ENCODE data around the gene CST7.
A peak's percentile ranks its signal among the peaks of the same experiment; 100 is the strongest.
"Not testable (repeated sequence)": the region's sequence is repeated elsewhere in the genome, so short reads cannot be mapped to it uniquely, and the experiment has no call there.

The CST7 gene

GRCh38 chr20:24942679-24943078 lies 6.4 kb upstream of the CST7 start:
- H3K79me2 ChIP-seq (ENCODE audit: insufficient read depth, low read length), result no peaks in the 10 kb centered on the region
- no peak overlapping the region for H3K4me3 ChIP-seq (ENCODE audit: low read length, poor library complexity, severe bottlenecking)
- no peak overlapping the region for H3K9ac ChIP-seq (ENCODE audit: low read depth, low read length, poor library complexity, severe bottlenecking)
- no peaks in the 10 kb centered on the region for H3F3A ChIP-seq (ENCODE audit: low read depth)
- no peaks in the 10 kb centered on the region for H3K4me1 ChIP-seq (ENCODE audit: insufficient read depth, low read length, poor library complexity, severe bottlenecking)
- H3K36me3 ChIP-seq (ENCODE audit: insufficient read depth, low read length), result no peaks in the 10 kb centered on the region
- no peaks in the 10 kb centered on the region; the same call in 1 of the 2 replicates for H3K9me3 ChIP-seq (ENCODE audit: insufficient read depth, low read depth, low read length)
- no peaks in the 10 kb centered on the region for H4K20me1 ChIP-seq (ENCODE audit: insufficient read depth, low read length, poor library complexity, severe bottlenecking)
- H3K27me3 ChIP-seq (ENCODE audit: insufficient read depth, low read length, poor library complexity, severe bottlenecking), result no peaks in the 10 kb centered on the region
- H3K4me2 ChIP-seq (ENCODE audit: low read depth, low read length, poor library complexity, severe bottlenecking), result no peak overlapping the region
- H3K9me2 ChIP-seq (replicated peaks; ENCODE audit: low read depth, low read length), result no peaks in the 10 kb centered on the region
- H2AFZ ChIP-seq (ENCODE audit: low read length), result no peak overlapping the region
- no peak for TF ChIP-seq EZH2phosphoT487 (IDR thresholded peaks at IDR 0.05; ENCODE audit: borderline replicate concordance)
- no peak for TF ChIP-seq CTCF (conservative IDR thresholded peaks at IDR 0.05; ENCODE audit: low read length)

DNA sequence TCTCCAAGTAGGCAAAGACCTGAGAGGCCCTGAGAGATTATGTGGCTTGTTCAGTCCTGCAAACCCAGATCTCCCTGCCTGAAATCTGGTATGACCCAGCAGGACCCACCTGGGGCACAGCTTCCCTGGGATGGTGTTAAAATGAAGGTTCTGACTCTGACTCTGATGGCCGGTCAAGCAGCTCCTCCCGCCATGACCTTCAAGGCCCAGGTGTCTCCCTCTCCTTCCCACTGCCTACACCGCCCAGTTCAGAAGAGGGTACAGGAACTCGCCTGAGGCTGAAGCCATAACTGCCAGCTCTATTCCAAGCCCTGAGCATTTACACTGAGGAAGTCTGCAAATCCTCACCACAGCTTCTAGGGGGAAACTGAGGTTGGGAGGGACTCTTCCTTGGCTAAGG lies 5.9 kb upstream of the CST7 start:
- no peak for TF ChIP-seq CTCF (conservative IDR thresholded peaks at IDR 0.05; ENCODE audit: low read length)
- TF ChIP-seq EZH2phosphoT487 (IDR thresholded peaks at IDR 0.05; ENCODE audit: borderline replicate concordance), result no peak
- H3K4me3 ChIP-seq (ENCODE audit: low read length, poor library complexity, severe bottlenecking), result no peak overlapping the region
- no peaks in the 10 kb centered on the region for H4K20me1 ChIP-seq (ENCODE audit: insufficient read depth, low read length, poor library complexity, severe bottlenecking)

DNA sequence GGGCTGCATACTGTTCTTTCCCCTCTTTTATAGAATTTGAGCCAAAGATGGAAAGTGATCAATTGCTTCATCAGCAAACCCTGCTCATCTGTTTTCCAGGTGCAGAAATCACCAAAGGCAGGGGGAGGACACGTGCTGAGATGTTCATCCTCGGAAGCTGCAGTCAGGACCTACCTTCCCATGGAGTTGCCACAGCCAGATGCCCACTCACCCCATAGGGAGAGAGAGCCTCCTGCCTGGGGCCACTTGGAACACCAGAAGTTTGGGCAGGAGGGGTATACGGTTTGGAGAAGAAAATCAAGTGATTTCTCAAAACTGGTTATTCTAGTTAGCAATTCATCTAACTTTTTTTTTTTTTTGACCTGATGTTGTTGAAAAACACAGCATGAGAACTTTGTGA lies 5.3 kb upstream of the CST7 start:
- Histone ChIP-seq H3K36me3 (ENCODE audit: insufficient read depth, low read length) (no peaks in the 10 kb centered on the region), H3K9me3 (ENCODE audit: insufficient read depth, low read depth, low read length) (no peaks in the 10 kb centered on the region; the same call in 1 of the 2 replicates), H3K79me2 (ENCODE audit: insufficient read depth, low read length) (no peaks in the 10 kb centered on the region), H3K4me2 (ENCODE audit: low read depth, low read length, poor library complexity, severe bottlenecking) (no peak overlapping the region), H3K4me3 (ENCODE audit: low read length, poor library complexity, severe bottlenecking) (no peak overlapping the region), H3K27me3 (ENCODE audit: insufficient read depth, low read length, poor library complexity, severe bottlenecking) (no peaks in the 10 kb centered on the region), H3K4me1 (ENCODE audit: insufficient read depth, low read length, poor library complexity, severe bottlenecking) (peaks cover 8% of the 10 kb centered on the region), H4K20me1 (ENCODE audit: insufficient read depth, low read length, poor library complexity, severe bottlenecking) (no peaks in the 10 kb centered on the region), H3K9me2 (replicated peaks; ENCODE audit: low read depth, low read length) (no peaks in the 10 kb centered on the region), H3K9ac (ENCODE audit: low read depth, low read length, poor library complexity, severe bottlenecking) (no peak overlapping the region), H2AFZ (ENCODE audit: low read length) (no peak overlapping the region), H3F3A (ENCODE audit: low read depth) (0 out of 2 replicates have a peak, but pooled peaks cover 2% of the 10 kb centered on the region)
- TF ChIP-seq EZH2phosphoT487 (IDR thresholded peaks at IDR 0.05; ENCODE audit: borderline replicate concordance) (no peak), CTCF (conservative IDR thresholded peaks at IDR 0.05; ENCODE audit: low read length) (no peak)

More for the DNA sequence above, 5.9 kb upstream of the CST7 start:
- H3K4me2 ChIP-seq (ENCODE audit: low read depth, low read length, poor library complexity, severe bottlenecking), result no peak overlapping the region
- no peaks in the 10 kb centered on the region for H3K9me2 ChIP-seq (replicated peaks; ENCODE audit: low read depth, low read length)
- no peaks in the 10 kb centered on the region for H3K36me3 ChIP-seq (ENCODE audit: insufficient read depth, low read length)
- H3K9me3 ChIP-seq (ENCODE audit: insufficient read depth, low read depth, low read length), result no peaks in the 10 kb centered on the region; the same call in 1 of the 2 replicates
- H3K9ac ChIP-seq (ENCODE audit: low read depth, low read length, poor library complexity, severe bottlenecking), result no peak overlapping the region
- no peaks in the 10 kb centered on the region for H3F3A ChIP-seq (ENCODE audit: low read depth)
- no peaks in the 10 kb centered on the region for H3K27me3 ChIP-seq (ENCODE audit: insufficient read depth, low read length, poor library complexity, severe bottlenecking)
- H3K4me1 ChIP-seq (ENCODE audit: insufficient read depth, low read length, poor library complexity, severe bottlenecking), result peaks cover 4% of the 10 kb centered on the region
- no peaks in the 10 kb centered on the region for H3K79me2 ChIP-seq (ENCODE audit: insufficient read depth, low read length)
- H2AFZ ChIP-seq (ENCODE audit: low read length), result no peak overlapping the region

GRCh38 chr20:24946376-24946775 lies 2.7 kb upstream of the CST7 start:
- not testable (repeated sequence) for H2AFZ ChIP-seq (ENCODE audit: low read length); H4K20me1 ChIP-seq (ENCODE audit: insufficient read depth, low read length, poor library complexity, severe bottlenecking); H3K27me3 ChIP-seq (ENCODE audit: insufficient read depth, low read length, poor library complexity, severe bottlenecking); H3F3A ChIP-seq (ENCODE audit: low read depth); H3K9ac ChIP-seq (ENCODE audit: low read depth, low read length, poor library complexity, severe bottlenecking); H3K9me3 ChIP-seq (ENCODE audit: insufficient read depth, low read depth, low read length); H3K4me3 ChIP-seq (ENCODE audit: low read length, poor library complexity, severe bottlenecking); H3K4me2 ChIP-seq (ENCODE audit: low read depth, low read length, poor library complexity, severe bottlenecking); H3K36me3 ChIP-seq (ENCODE audit: insufficient read depth, low read length); H3K9me2 ChIP-seq (replicated peaks; ENCODE audit: low read depth, low read length)
- Histone ChIP-seq H3K4me1 (ENCODE audit: insufficient read depth, low read length, poor library complexity, severe bottlenecking) (peaks cover 29% of the 10 kb centered on the region), H3K79me2 (ENCODE audit: insufficient read depth, low read length) (peaks cover 22% of the 10 kb centered on the region)

DNA sequence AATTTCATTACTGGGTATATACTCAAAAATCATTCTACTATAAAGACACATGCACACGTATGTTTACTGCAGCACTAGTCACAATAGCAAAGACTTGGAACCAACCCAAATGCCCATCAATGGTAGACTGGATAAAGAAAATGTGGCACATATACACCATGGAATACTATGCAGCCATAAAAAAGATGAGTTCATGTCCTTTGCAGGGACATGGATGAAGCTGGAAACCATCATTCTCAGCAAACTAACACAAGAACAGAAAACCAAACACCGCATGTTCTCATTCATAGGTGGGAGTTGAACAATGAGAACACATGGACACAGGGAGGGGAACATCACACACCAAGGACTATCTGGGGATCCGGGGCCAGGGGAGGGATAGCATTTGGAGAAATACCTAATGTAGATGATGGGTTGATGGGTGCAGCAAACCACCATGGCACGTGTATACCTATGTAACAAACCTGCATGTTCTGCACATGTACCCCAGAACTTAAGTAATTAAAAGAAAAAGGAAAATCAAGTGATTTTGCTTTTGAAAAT lies 602 bp upstream of the CST7 start:
- H2AFZ ChIP-seq (ENCODE audit: low read length); H3K27me3 ChIP-seq (ENCODE audit: insufficient read depth, low read length, poor library complexity, severe bottlenecking); H4K20me1 ChIP-seq (ENCODE audit: insufficient read depth, low read length, poor library complexity, severe bottlenecking); H3F3A ChIP-seq (ENCODE audit: low read depth); H3K36me3 ChIP-seq (ENCODE audit: insufficient read depth, low read length); H3K9me2 ChIP-seq (replicated peaks; ENCODE audit: low read depth, low read length); H3K9me3 ChIP-seq (ENCODE audit: insufficient read depth, low read depth, low read length): not testable (repeated sequence)
- H3K4me1 ChIP-seq (ENCODE audit: insufficient read depth, low read length, poor library complexity, severe bottlenecking), result peaks cover 50% of the 10 kb centered on the region
- peak overlapping the region; percentile 80 for H3K4me3 ChIP-seq (ENCODE audit: low read length, poor library complexity, severe bottlenecking)
- H3K9ac ChIP-seq (ENCODE audit: low read depth, low read length, poor library complexity, severe bottlenecking), result peak overlapping the region; percentile 55
- H3K4me2 ChIP-seq (ENCODE audit: low read depth, low read length, poor library complexity, severe bottlenecking), result peak overlapping the region; percentile 71
- peaks cover 42% of the 10 kb centered on the region for H3K79me2 ChIP-seq (ENCODE audit: insufficient read depth, low read length)
